ENCODE results near the gene H2BW2.

DNA sequence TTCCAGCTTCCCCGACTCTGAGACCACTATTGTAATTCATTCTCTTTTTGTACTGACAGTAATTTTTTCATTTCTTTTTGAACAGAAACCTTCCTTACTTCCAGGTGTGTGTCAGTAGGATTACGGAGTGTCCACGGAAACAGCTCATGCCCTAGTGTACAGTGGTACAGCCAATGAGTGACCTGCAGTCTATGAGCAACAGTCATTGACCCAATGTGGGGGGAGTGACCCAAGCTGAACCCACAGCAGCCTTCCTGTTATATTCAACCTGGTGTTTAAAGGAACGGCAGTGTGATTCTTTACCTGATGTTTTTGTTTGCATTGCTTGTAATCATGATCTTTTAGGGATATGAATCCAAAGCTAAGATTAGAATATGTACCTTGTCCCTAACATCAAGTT is 1.2 kb downstream of the H2BW2 start:
- TF ChIP-seq YY1 (IDR thresholded peaks at IDR 0.05; ENCODE audit: insufficient read depth, insufficient read length) (no peak), ZNF274 (IDR thresholded peaks at IDR 0.05; ENCODE audit: low read depth, low read length) (no peak)
